M059J (cell line): ENCODE measurements around the gene KCNJ1. TPM values are rescaled to one million over a fixed set of nuclear protein-coding genes. Genes with fewer than 3 reads are reported as not detected.

ENCODE experiments used
- DNase-seq: peaks from one replicate; pipeline ENCODE4 v3.0.0-alpha.2; 2012; ENCODE audit warnings: low read depth
- total RNA-seq: library from RNA; depleted of rRNA; stranded (reverse); fragments of >200 nt; shearing (Covaris generic); gene quantifications from 2 replicates; pipeline ENCODE4 v1.2.3, GENCODE V29; 2014; rRNA removed

The KCNJ1 gene
- not detected in 2 replicates for total RNA-seq

GRCh38 chr11:128867277-128867676, at the start of gene KCNJ1:
TSS of gene KCNJ1 (minus strand) at chr11:128867296. CDS start at chr11:128840243, 27,053 bp downstream.
- DNase-seq, result no peak

GRCh38 chr11:128916681-128917080, 49.6 kb upstream of the KCNJ1 start:
- no peak for DNase-seq

GRCh38 chr11:128916037-128916572, 49.0 kb upstream of the KCNJ1 start:
- DNase-seq, result no peak

GRCh38 chr11:128915149-128915521, 48.0 kb upstream of the KCNJ1 start:
- no peak for DNase-seq

GRCh38 chr11:128914216-128915148, 47.4 kb upstream of the KCNJ1 start:
- DNase-seq, result no peak

GRCh38 chr11:128913806-128914205, 46.7 kb upstream of the KCNJ1 start:
- no peak for DNase-seq

GRCh38 chr11:128911701-128912100, 44.6 kb upstream of the KCNJ1 start:
- no peak for DNase-seq

- DNase-seq, result no peak
Observed at GRCh38 chr11:128911239-128911638, 44.1 kb upstream of the KCNJ1 start.

GRCh38 chr11:128910576-128910975, 43.5 kb upstream of the KCNJ1 start:
- DNase-seq, result no peak

- no peak for DNase-seq
Observed at GRCh38 chr11:128909438-128910125, 42.5 kb upstream of the KCNJ1 start.

- DNase-seq, result peak; percentile 83
Observed at GRCh38 chr11:128908391-128909246, 41.5 kb upstream of the KCNJ1 start.

GRCh38 chr11:128907585-128907984, 40.5 kb upstream of the KCNJ1 start:
- DNase-seq, result no peak

- DNase-seq, result no peak
Observed at GRCh38 chr11:128906185-128907050, 39.3 kb upstream of the KCNJ1 start.

- peak; percentile 66 for DNase-seq
Observed at GRCh38 chr11:128905345-128906184, 38.5 kb upstream of the KCNJ1 start.

- DNase-seq, result peak; percentile 80
Observed at GRCh38 chr11:128904656-128905344, 37.7 kb upstream of the KCNJ1 start.

- no peak for DNase-seq
Observed at GRCh38 chr11:128904303-128904655, 37.2 kb upstream of the KCNJ1 start.

GRCh38 chr11:128903248-128904061, 36.4 kb upstream of the KCNJ1 start:
- DNase-seq, result peak; percentile 66

- peak; percentile 30 for DNase-seq
Observed at GRCh38 chr11:128902515-128903066, 35.5 kb upstream of the KCNJ1 start.
